Breast epithelium (tissue), 3 donors: ENCODE measurements around the gene ARHGEF19.
"Not testable (repeated sequence)": the region's sequence is repeated elsewhere in the genome, so short reads cannot be mapped to it uniquely, and the experiment has no call there.

Experiments used
- CTCF ChIP-seq, 3 donors: fragments of 450-650 bp; IDR thresholded peaks; one replicate each; pipeline ENCODE4 v1.5.1; 2016 to 2017; ENCODE audit warnings: antibody characterized with exemption in 3 of 3, mild to moderate bottlenecking in 3 of 3, moderate library complexity in 3 of 3
- POLR2AphosphoS5 ChIP-seq, 3 donors: sonication (generic); formaldehyde crosslinking; IDR thresholded peaks; one replicate each; pipeline ENCODE4 v1.6.1; 2017; ENCODE audit warnings: antibody characterized with exemption in 3 of 3

GRCh38 chr1:16222716-16223115 is 10.3 kb upstream of the ARHGEF19 start:
- not testable (repeated sequence) for TF ChIP-seq CTCF, POLR2AphosphoS5 (IDR thresholded peaks at IDR 0.05)
